Ovary (tissue), 3 donors: Measurements from ENCODE around the gene EFCAB14.

Source experiments
- POLR2A ChIP-seq: fragments of 450-650 bp; IDR thresholded peaks from one replicate; pipeline ENCODE4 v1.6.1; 2017; ENCODE audit warnings: antibody characterized with exemption, mild to moderate bottlenecking, moderate library complexity
- TF ChIP-seq, protein P1 (sequence below), 3 donors: fragments of 450-650 bp in 2 of 3; fragments of 200-600 bp in 1 of 3; IDR thresholded peaks; one replicate each; pipeline versions ENCODE4 v1.5.1 to v1.8.0; 2016 to 2022; ENCODE audit warnings: antibody characterized with exemption in 3 of 3, mild to moderate bottlenecking in 1 of 3
- donor health status: DM: no; HTN: no; CAD: no.

DNA sequence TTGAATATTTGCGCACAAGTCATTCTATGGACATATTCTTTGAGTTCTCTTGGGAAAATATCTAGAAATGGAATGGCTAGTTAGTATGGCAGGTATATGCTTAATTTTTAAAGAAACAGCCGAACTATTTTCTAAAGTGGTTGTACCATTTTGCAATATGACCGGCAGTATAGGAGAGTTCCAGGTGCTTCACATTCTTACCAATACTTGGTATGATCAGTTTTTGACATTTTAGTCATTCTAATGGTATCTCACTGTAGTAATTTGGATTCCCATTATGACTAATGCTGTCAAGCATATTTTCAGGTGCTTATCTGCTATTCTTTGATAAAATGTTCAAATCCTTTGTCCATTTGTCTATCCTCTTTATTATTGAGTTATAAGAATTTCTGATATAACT, 71.3 kb downstream of the EFCAB14 start:
- TF ChIP-seq, protein P1, sequence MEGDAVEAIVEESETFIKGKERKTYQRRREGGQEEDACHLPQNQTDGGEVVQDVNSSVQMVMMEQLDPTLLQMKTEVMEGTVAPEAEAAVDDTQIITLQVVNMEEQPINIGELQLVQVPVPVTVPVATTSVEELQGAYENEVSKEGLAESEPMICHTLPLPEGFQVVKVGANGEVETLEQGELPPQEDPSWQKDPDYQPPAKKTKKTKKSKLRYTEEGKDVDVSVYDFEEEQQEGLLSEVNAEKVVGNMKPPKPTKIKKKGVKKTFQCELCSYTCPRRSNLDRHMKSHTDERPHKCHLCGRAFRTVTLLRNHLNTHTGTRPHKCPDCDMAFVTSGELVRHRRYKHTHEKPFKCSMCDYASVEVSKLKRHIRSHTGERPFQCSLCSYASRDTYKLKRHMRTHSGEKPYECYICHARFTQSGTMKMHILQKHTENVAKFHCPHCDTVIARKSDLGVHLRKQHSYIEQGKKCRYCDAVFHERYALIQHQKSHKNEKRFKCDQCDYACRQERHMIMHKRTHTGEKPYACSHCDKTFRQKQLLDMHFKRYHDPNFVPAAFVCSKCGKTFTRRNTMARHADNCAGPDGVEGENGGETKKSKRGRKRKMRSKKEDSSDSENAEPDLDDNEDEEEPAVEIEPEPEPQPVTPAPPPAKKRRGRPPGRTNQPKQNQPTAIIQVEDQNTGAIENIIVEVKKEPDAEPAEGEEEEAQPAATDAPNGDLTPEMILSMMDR (IDR thresholded peaks at IDR 0.05), result no peak
- no peak for TF ChIP-seq POLR2A
